Measurements from ENCODE around the gene MYO7A. TPM values are rescaled to one million over a fixed set of nuclear protein-coding genes. Genes with fewer than 3 reads are reported as not detected.

MYO7A gene
- total RNA-seq, 1 donor from 2014 or later: 5.5 TPM

DNA sequence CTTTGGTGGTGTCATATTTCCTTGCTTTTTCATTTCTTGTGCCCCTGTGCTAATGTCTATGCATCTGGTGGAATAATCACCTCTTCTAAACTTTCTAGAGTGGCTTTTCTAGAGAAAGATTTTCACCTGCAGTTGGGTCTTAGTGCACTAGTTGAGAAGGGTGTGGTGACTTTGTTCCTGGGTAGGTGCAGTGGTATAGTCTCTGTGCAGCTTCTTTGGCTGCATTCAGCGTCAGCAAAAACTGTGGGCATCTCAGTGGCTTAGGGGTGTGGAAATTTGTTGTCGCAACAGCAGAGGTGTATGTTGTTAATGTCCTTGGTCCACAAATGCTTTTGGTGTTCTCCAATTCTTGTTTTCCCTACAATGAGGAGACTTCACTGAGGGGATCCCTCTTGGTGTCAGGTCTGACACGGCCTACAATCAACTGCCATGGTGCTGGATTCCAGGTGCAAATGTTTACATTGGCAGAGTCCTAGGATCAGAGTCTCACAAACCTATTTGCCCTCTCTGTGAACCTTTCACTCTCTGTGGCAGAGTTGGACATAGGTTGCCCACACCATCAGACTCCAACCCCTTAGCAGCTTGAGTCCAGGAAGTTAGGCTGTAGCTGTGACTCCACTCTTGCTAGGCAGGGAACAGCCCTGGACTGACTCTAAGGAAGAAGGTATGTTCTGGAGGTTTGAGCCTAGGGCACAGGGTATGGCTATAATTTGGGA, 124.7 kb downstream of the MYO7A start:
- TF ChIP-seq, protein P1, sequence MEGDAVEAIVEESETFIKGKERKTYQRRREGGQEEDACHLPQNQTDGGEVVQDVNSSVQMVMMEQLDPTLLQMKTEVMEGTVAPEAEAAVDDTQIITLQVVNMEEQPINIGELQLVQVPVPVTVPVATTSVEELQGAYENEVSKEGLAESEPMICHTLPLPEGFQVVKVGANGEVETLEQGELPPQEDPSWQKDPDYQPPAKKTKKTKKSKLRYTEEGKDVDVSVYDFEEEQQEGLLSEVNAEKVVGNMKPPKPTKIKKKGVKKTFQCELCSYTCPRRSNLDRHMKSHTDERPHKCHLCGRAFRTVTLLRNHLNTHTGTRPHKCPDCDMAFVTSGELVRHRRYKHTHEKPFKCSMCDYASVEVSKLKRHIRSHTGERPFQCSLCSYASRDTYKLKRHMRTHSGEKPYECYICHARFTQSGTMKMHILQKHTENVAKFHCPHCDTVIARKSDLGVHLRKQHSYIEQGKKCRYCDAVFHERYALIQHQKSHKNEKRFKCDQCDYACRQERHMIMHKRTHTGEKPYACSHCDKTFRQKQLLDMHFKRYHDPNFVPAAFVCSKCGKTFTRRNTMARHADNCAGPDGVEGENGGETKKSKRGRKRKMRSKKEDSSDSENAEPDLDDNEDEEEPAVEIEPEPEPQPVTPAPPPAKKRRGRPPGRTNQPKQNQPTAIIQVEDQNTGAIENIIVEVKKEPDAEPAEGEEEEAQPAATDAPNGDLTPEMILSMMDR (IDR thresholded peaks at IDR 0.05): no peak
- ATAC-seq (no peak), DNase-seq (no peak)
- Histone ChIP-seq H3K9me3 (no peaks in the 10 kb centered on the region), H3K27ac (no peak overlapping the region), H3K36me3 (no peaks in the 10 kb centered on the region), H3K4me1 (no peaks in the 10 kb centered on the region), H3K4me3 (no peak overlapping the region), H3K27me3 (ENCODE audit: low read depth) (no peaks in the 10 kb centered on the region)
- intact Hi-C loops (cut with DNase I): no loop called here

DNA sequence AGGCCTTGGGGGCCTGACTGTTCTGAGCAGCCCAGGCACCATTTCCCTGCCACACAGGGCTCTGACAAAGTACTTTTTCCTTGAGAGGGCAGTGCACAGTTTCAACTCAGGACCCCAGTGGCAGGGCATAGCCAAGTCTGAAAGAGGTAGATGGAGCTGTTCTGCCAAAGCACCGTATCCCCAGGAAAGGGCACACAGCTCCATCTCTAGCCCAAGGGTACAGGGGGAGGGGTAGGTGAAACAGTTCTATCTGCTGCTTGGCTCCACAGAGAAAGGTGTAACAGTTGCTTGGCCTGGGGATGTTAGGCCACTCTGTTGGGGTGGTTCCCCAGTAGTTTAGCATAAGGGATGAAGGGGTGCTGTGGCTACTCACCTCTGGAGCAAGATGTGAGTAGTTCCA, 125.6 kb downstream of the MYO7A start:
- H3K4me1 ChIP-seq: no peaks in the 10 kb centered on the region
- H3K27ac ChIP-seq: no peak overlapping the region
- ATAC-seq (no peak), DNase-seq (no peak)
- TF ChIP-seq, protein P1 (IDR thresholded peaks at IDR 0.05): no peak
- intact Hi-C loops (cut with DNase I): no loop called here
- no peak overlapping the region for H3K4me3 ChIP-seq
- H3K27me3 ChIP-seq (ENCODE audit: low read depth): no peaks in the 10 kb centered on the region
- H3K9me3 ChIP-seq: no peaks in the 10 kb centered on the region
- H3K36me3 ChIP-seq: no peaks in the 10 kb centered on the region

DNA sequence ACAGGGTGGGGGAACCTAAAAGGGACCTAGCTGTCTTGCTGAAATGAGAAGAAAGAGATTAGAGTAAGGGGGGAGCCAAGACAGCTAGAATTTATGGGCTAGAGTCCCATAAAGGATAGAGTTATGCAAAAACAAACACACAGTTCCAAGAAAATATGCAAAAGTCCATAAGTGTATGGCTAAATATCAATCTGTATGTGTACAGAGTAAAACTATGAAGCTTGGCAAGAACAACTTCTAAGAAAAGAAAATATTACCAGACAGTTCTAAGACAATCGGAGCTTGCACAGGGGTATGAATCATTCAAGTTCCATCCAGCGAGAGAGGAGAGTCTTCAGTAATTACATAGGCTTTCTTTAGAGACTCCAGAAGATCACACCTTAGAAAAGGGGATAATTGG, 131.6 kb downstream of the MYO7A start:
- TF ChIP-seq, protein P1 (IDR thresholded peaks at IDR 0.05): no peak
- Histone ChIP-seq H3K9me3 (peaks cover 18% of the 10 kb centered on the region), H3K36me3 (no peaks in the 10 kb centered on the region), H3K4me3 (no peak overlapping the region), H3K27me3 (ENCODE audit: low read depth) (no peaks in the 10 kb centered on the region), H3K27ac (no peak overlapping the region), H3K4me1 (no peaks in the 10 kb centered on the region)
- DNase-seq: no peak
- intact Hi-C loops (cut with DNase I): no loop called here
- no peak for ATAC-seq

DNA sequence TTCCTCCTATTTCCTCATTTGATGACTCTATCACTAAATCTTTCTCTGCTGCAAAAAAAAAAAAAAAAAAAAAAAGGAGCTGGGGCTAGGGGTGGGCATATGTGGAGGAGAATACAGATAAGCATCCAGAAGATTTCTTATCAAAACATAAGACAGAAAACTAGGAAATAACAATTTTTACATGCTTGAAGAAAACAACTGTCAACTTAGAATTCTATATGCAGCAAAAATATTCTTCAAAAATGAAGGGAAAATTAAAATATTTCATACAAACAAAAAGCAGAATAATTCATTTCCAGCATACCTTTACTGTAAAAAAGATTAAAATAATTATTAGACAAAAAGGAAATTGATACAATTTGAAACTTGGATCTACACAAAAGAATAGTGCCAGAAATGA, 134.8 kb downstream of the MYO7A start:
- intact Hi-C loops (cut with DNase I): no loop called here
- Histone ChIP-seq H3K27me3 (ENCODE audit: low read depth) (no peaks in the 10 kb centered on the region), H3K9me3 (peaks cover 18% of the 10 kb centered on the region), H3K27ac (no peak overlapping the region), H3K4me3 (no peak overlapping the region), H3K36me3 (no peaks in the 10 kb centered on the region), H3K4me1 (no peaks in the 10 kb centered on the region)
- DNase-seq (no peak), ATAC-seq (no peak)
- TF ChIP-seq, protein P1 (IDR thresholded peaks at IDR 0.05): no peak

Other genes with a start within 250 kb of the MYO7A start
- not detected for gene B3GNT6, start 93.8 kb upstream of the MYO7A start, total RNA-seq
- 7.2 TPM for gene CAPN5, start 61.3 kb upstream of the MYO7A start, total RNA-seq
- not detected for gene OMP, start 25.4 kb upstream of the MYO7A start, total RNA-seq
- gene GDPD4, start 173.4 kb downstream of the MYO7A start, total RNA-seq: not detected